Body of pancreas (tissue), 4 donors: Measurements from ENCODE around the gene YAE1.

Source experiments
- CTCF ChIP-seq, 7 experiments: fragments of 450-650 bp in 4 of 7; fragments of 200-600 bp in 3 of 7; sonication (generic) in 3 of 7; IDR thresholded peaks; one replicate each; pipeline ENCODE4 v1.5.1; 2016 to 2019; ENCODE audit warnings: antibody characterized with exemption in 7 of 7
- POLR2A ChIP-seq, 3 donors: fragments of 450-650 bp; IDR thresholded peaks; one replicate each; pipeline ENCODE4 v1.6.1; 2016; ENCODE audit warnings: antibody characterized with exemption in 3 of 3, mild to moderate bottlenecking in 2 of 3

GRCh38 chr7:39606941-39607340 is 40.7 kb downstream of the YAE1 start:
- TF ChIP-seq POLR2A (IDR thresholded peaks at IDR 0.05): no peak
- no peak for TF ChIP-seq CTCF (IDR thresholded peaks at IDR 0.05)
